HL-60 (cell line): Measurements from ENCODE around the gene ATXN2.

Experiments used
- DNase-seq, 2 experiments: peaks; one replicate each; pipeline ENCODE4 v3.0.0-alpha.2; 2010 to 2020; ENCODE audit warnings: low read depth in 1 of 2, low spot score in 1 of 2
- H3K27ac ChIP-seq: fragments of 250-450 bp; sonication (Bioruptor Pico); replicated peaks from 2 replicates; pipeline ENCODE4 v1.5.1; 2020; ENCODE audit warnings: mild to moderate bottlenecking, moderate library complexity
- H3K27me3 ChIP-seq: fragments of 250-450 bp; sonication (Bioruptor Pico); 2 replicates; pipeline ENCODE4 v1.5.1; 2021; ENCODE audit warnings: mild to moderate bottlenecking, moderate library complexity; ENCODE audit not compliant: insufficient read depth, poor library complexity, severe bottlenecking
- H3K4me3 ChIP-seq: replicated peaks from 2 replicates; pipeline ENCODE4 v1.5.1; 2011; ENCODE audit warnings: mild to moderate bottlenecking, control low read depth, low read length; ENCODE audit not compliant: insufficient read depth
- CTCF ChIP-seq: IDR thresholded peaks from one replicate; pipeline ENCODE4 v1.5.1; 2011; ENCODE audit warnings: low read length, control low read depth, inconsistent platforms; ENCODE audit not compliant: insufficient read depth
- GABPA ChIP-seq: IDR thresholded peaks from 2 replicates; pipeline ENCODE4 v1.6.1; 2012; ENCODE audit warnings: low read depth
- POLR2AphosphoS5 ChIP-seq: IDR thresholded peaks from 2 replicates; pipeline ENCODE4 v1.6.1; 2012; ENCODE audit warnings: low read depth
- REST ChIP-seq: IDR thresholded peaks from 2 replicates; pipeline ENCODE4 v1.6.1; 2012; ENCODE audit warnings: low read depth; ENCODE audit not compliant: insufficient replicate concordance
- SPI1 ChIP-seq: IDR thresholded peaks from 2 replicates; pipeline ENCODE4 v1.6.1; 2012; ENCODE audit warnings: low read depth, mild to moderate bottlenecking, borderline replicate concordance

ATXN2 gene

GRCh38 chr12:111457071-111457470, 142.0 kb downstream of the ATXN2 start:
- Histone ChIP-seq H3K27me3 (no peaks in the 10 kb centered on the region), H3K27ac (no peak overlapping the region), H3K4me3 (no peak overlapping the region)
- no peak for DNase-seq
- TF ChIP-seq POLR2AphosphoS5 (no peak), REST (no peak), GABPA (no peak), CTCF (no peak), SPI1 (no peak)

- H3K4me3 ChIP-seq = no peak overlapping the region
- TF ChIP-seq GABPA (no peak), SPI1 (no peak), POLR2AphosphoS5 (no peak), REST (no peak), CTCF (no peak)
- H3K27ac ChIP-seq = no peak overlapping the region
- no peak for DNase-seq
- no peaks in the 10 kb centered on the region for H3K27me3 ChIP-seq
Measured at GRCh38 chr12:111455448-111456320, 143.4 kb downstream of the ATXN2 start.

- Histone ChIP-seq H3K27ac (no peak overlapping the region), H3K27me3 (no peaks in the 10 kb centered on the region), H3K4me3 (no peak overlapping the region)
- no peak for TF ChIP-seq GABPA
- no peak for TF ChIP-seq CTCF
- TF ChIP-seq REST = no peak
- TF ChIP-seq SPI1 = no peak
- TF ChIP-seq POLR2AphosphoS5 = no peak
- no peak for DNase-seq
Measured at GRCh38 chr12:111454716-111455447, 144.2 kb downstream of the ATXN2 start.
